ENCODE results near the gene GRM3. TPM values are rescaled to one million over a fixed set of nuclear protein-coding genes. Genes with fewer than 3 reads are reported as not detected.

Gene GRM3
- total and polyA plus RNA-seq, 2 donors (not counting 1 experiment from before 2014, with no cell fraction given) = not detected

GRCh38 chr7:86788948-86789347 lies 145.2 kb downstream of the GRM3 start:
- H2AFZ ChIP-seq (ENCODE audit: low read length) = no peak overlapping the region
- H3K4me3 ChIP-seq (replicated peaks in 1 of 4; ENCODE audit: control extremely low read depth in 1 of 4, insufficient read depth in 1 of 4, low read depth in 3 of 4, low read length in 4 of 4) = no peak overlapping the region
- no peak overlapping the region for H3K27ac ChIP-seq (ENCODE audit: insufficient read depth, low read length)
- no peaks in the 10 kb centered on the region for H3K79me2 ChIP-seq (ENCODE audit: control insufficient read depth, insufficient read depth, low read length)
- H3K36me3 ChIP-seq (ENCODE audit: control insufficient read depth, insufficient read depth, low read length) = no peaks in the 10 kb centered on the region
- H3K4me1 ChIP-seq (ENCODE audit: control insufficient read depth, extremely low read depth, insufficient read depth, low read length) = no peaks in the 10 kb centered on the region
- H3K9me3 ChIP-seq (ENCODE audit: control insufficient read depth, insufficient read depth, low read depth, low read length) = no peaks in the 10 kb centered on the region
- no peak overlapping the region for H3K9ac ChIP-seq (ENCODE audit: insufficient read depth, low read length)
- no peaks in the 10 kb centered on the region for H4K20me1 ChIP-seq (ENCODE audit: control insufficient read depth, extremely low read depth, insufficient read depth, low read length)
- H3K4me2 ChIP-seq (ENCODE audit: extremely low read depth, insufficient read depth, low read length) = no peak overlapping the region
- TF ChIP-seq CTCF (conservative IDR thresholded peaks at IDR 0.05 in 1 of 2, IDR thresholded peaks at IDR 0.05 in 1 of 2; ENCODE audit: low read depth in 1 of 2, low read length in 2 of 2) = no peak
- no peak for DNase-seq (ENCODE audit: low read depth in 2 of 2)
- H3K27me3 ChIP-seq (ENCODE audit: control insufficient read depth, insufficient read depth, low read length) = no peaks in the 10 kb centered on the region

- Histone ChIP-seq H3K9me3 (ENCODE audit: control insufficient read depth, insufficient read depth, low read depth, low read length) (no peaks in the 10 kb centered on the region), H3K4me1 (ENCODE audit: control insufficient read depth, extremely low read depth, insufficient read depth, low read length) (no peaks in the 10 kb centered on the region), H3K79me2 (ENCODE audit: control insufficient read depth, insufficient read depth, low read length) (no peaks in the 10 kb centered on the region), H4K20me1 (ENCODE audit: control insufficient read depth, extremely low read depth, insufficient read depth, low read length) (no peaks in the 10 kb centered on the region), H3K36me3 (ENCODE audit: control insufficient read depth, insufficient read depth, low read length) (no peaks in the 10 kb centered on the region), H3K4me3 (replicated peaks in 1 of 4; ENCODE audit: control extremely low read depth in 1 of 4, insufficient read depth in 1 of 4, low read depth in 3 of 4, low read length in 4 of 4) (no peak overlapping the region), H3K4me2 (ENCODE audit: extremely low read depth, insufficient read depth, low read length) (no peak overlapping the region), H3K9ac (ENCODE audit: insufficient read depth, low read length) (no peak overlapping the region), H3K27ac (ENCODE audit: insufficient read depth, low read length) (no peak overlapping the region), H2AFZ (ENCODE audit: low read length) (no peak overlapping the region), H3K27me3 (ENCODE audit: control insufficient read depth, insufficient read depth, low read length) (no peaks in the 10 kb centered on the region)
- TF ChIP-seq CTCF (conservative IDR thresholded peaks at IDR 0.05 in 1 of 2, IDR thresholded peaks at IDR 0.05 in 1 of 2; ENCODE audit: low read depth in 1 of 2, low read length in 2 of 2) (no peak), EZH2 (IDR thresholded peaks at IDR 0.05; ENCODE audit: low read length, missing control alignments) (no peak)
- DNase-seq (ENCODE audit: low read depth in 2 of 2) = no peak
Measured at GRCh38 chr7:86790383-86790782, 146.7 kb downstream of the GRM3 start.

GRCh38 chr7:86792260-86792659 lies 148.6 kb downstream of the GRM3 start:
- Histone ChIP-seq H3K4me3 (replicated peaks in 1 of 4; ENCODE audit: control extremely low read depth in 1 of 4, insufficient read depth in 1 of 4, low read depth in 3 of 4, low read length in 4 of 4) (no peak overlapping the region), H3K36me3 (ENCODE audit: control insufficient read depth, insufficient read depth, low read length) (no peaks in the 10 kb centered on the region), H3K27ac (ENCODE audit: insufficient read depth, low read length) (no peak overlapping the region), H3K9me3 (ENCODE audit: control insufficient read depth, insufficient read depth, low read depth, low read length) (no peaks in the 10 kb centered on the region), H3K9ac (ENCODE audit: insufficient read depth, low read length) (no peak overlapping the region), H3K27me3 (ENCODE audit: control insufficient read depth, insufficient read depth, low read length) (no peaks in the 10 kb centered on the region), H4K20me1 (ENCODE audit: control insufficient read depth, extremely low read depth, insufficient read depth, low read length) (no peaks in the 10 kb centered on the region), H3K4me2 (ENCODE audit: extremely low read depth, insufficient read depth, low read length) (no peak overlapping the region), H3K79me2 (ENCODE audit: control insufficient read depth, insufficient read depth, low read length) (no peaks in the 10 kb centered on the region), H3K4me1 (ENCODE audit: control insufficient read depth, extremely low read depth, insufficient read depth, low read length) (no peaks in the 10 kb centered on the region), H2AFZ (ENCODE audit: low read length) (no peak overlapping the region)
- no peak for TF ChIP-seq CTCF (conservative IDR thresholded peaks at IDR 0.05 in 1 of 2, IDR thresholded peaks at IDR 0.05 in 1 of 2; ENCODE audit: low read depth in 1 of 2, low read length in 2 of 2)
- TF ChIP-seq EZH2 (IDR thresholded peaks at IDR 0.05; ENCODE audit: low read length, missing control alignments) = no peak
- no peak for DNase-seq (ENCODE audit: low read depth in 2 of 2)
